SH-SY5Y (cell line): ENCODE measurements around the gene ZNF84.

Experiments
- GATA2 ChIP-seq: IDR thresholded peaks from 2 replicates; pipeline ENCODE4 v1.6.1; 2011; ENCODE audit warnings: mild to moderate bottlenecking, low read depth, low read length
- GATA3 ChIP-seq: IDR thresholded peaks from 2 replicates; pipeline ENCODE4 v1.6.1; 2011; ENCODE audit warnings: low read depth, mild to moderate bottlenecking, low read length, moderate library complexity

DNA sequence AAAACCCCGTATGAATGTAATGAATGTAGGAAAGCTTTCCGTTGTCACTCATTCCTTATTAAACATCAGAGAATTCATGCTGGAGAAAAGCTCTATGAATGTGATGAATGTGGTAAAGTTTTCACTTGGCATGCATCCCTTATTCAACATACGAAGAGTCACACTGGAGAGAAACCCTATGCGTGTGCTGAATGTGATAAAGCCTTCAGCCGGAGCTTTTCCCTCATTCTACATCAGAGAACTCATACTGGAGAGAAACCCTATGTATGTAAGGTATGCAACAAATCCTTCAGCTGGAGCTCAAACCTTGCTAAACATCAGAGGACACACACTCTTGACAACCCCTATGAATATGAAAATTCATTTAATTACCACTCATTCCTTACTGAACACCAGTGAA is 68.9 kb downstream of the ZNF84 start:
- TF ChIP-seq GATA2, result no peak
- TF ChIP-seq GATA3, result no peak
